ENCODE results near the gene TMIE. TPM values are rescaled to one million over a fixed set of nuclear protein-coding genes. Genes with fewer than 3 reads are reported as not detected.

Gene TMIE
- total RNA-seq, 1 donor from 2014 or later: not detected

GRCh38 chr3:46719044-46719565 lies 17.9 kb downstream of the TMIE start:
- no peak overlapping the region for H3K27ac Mint-ChIP-seq (ENCODE audit: unreplicated experiment)
- TF ChIP-seq CTCF (conservative IDR thresholded peaks at IDR 0.05): no peak
- H3K9me3 Mint-ChIP-seq: no peaks in the 10 kb centered on the region
- H3K27me3 Mint-ChIP-seq (ENCODE audit: low read depth): peaks cover 2% of the 10 kb centered on the region
- H3K4me1 Mint-ChIP-seq: no peaks in the 10 kb centered on the region
- DNase-seq (ENCODE audit: low read depth, low spot score): no peak
- no peaks in the 10 kb centered on the region for H3K36me3 Mint-ChIP-seq (ENCODE audit: low read depth)
- H3K4me3 Mint-ChIP-seq: no peak overlapping the region

GRCh38 chr3:46719735-46720271 lies 18.6 kb downstream of the TMIE start:
- H3K4me1 Mint-ChIP-seq: no peaks in the 10 kb centered on the region
- DNase-seq (ENCODE audit: low read depth, low spot score): no peak
- no peak for TF ChIP-seq CTCF (conservative IDR thresholded peaks at IDR 0.05)
- H3K9me3 Mint-ChIP-seq: no peaks in the 10 kb centered on the region
- no peak overlapping the region for H3K4me3 Mint-ChIP-seq
- H3K27ac Mint-ChIP-seq (ENCODE audit: unreplicated experiment): no peak overlapping the region
- H3K36me3 Mint-ChIP-seq (ENCODE audit: low read depth): no peaks in the 10 kb centered on the region
- peaks cover 2% of the 10 kb centered on the region for H3K27me3 Mint-ChIP-seq (ENCODE audit: low read depth)

- no peak overlapping the region for H3K4me3 Mint-ChIP-seq
- no peak overlapping the region for H3K27ac Mint-ChIP-seq (ENCODE audit: unreplicated experiment)
- H3K36me3 Mint-ChIP-seq (ENCODE audit: low read depth): no peaks in the 10 kb centered on the region
- no peaks in the 10 kb centered on the region for H3K4me1 Mint-ChIP-seq
- DNase-seq (ENCODE audit: low read depth, low spot score): no peak
- no peaks in the 10 kb centered on the region for H3K9me3 Mint-ChIP-seq
- TF ChIP-seq CTCF (conservative IDR thresholded peaks at IDR 0.05): no peak
- peaks cover 2% of the 10 kb centered on the region for H3K27me3 Mint-ChIP-seq (ENCODE audit: low read depth)
These were observed 19.8 kb downstream of the TMIE start for GRCh38 chr3:46721009-46721408.

- DNase-seq (ENCODE audit: low read depth, low spot score): no peak
- Mint-ChIP-seq H3K27me3 (ENCODE audit: low read depth) (peaks cover 2% of the 10 kb centered on the region), H3K4me3 (no peak overlapping the region), H3K9me3 (no peaks in the 10 kb centered on the region), H3K27ac (ENCODE audit: unreplicated experiment) (no peak overlapping the region), H3K36me3 (ENCODE audit: low read depth) (no peaks in the 10 kb centered on the region), H3K4me1 (no peaks in the 10 kb centered on the region)
- no peak for TF ChIP-seq CTCF (conservative IDR thresholded peaks at IDR 0.05)
These were observed 21.3 kb downstream of the TMIE start for GRCh38 chr3:46722443-46722842.

- Mint-ChIP-seq H3K27ac (ENCODE audit: unreplicated experiment) (no peak overlapping the region), H3K4me1 (no peaks in the 10 kb centered on the region), H3K27me3 (ENCODE audit: low read depth) (peaks cover 3% of the 10 kb centered on the region)
These were observed 23.2 kb downstream of the TMIE start for GRCh38 chr3:46724424-46724823.

More at GRCh38 chr3:46724424-46724823, 23.2 kb downstream of the TMIE start:
- Mint-ChIP-seq H3K9me3 (no peaks in the 10 kb centered on the region), H3K4me3 (no peak overlapping the region), H3K36me3 (ENCODE audit: low read depth) (no peaks in the 10 kb centered on the region)
- no peak for DNase-seq (ENCODE audit: low read depth, low spot score)
- TF ChIP-seq CTCF (conservative IDR thresholded peaks at IDR 0.05): no peak

Measured in neural crest cell (in vitro differentiated cells).